ENCODE data around the gene TK1.
"Not testable (repeated sequence)": the region's sequence is repeated elsewhere in the genome, so short reads cannot be mapped to it uniquely, and the experiment has no call there.

TK1 gene

DNA sequence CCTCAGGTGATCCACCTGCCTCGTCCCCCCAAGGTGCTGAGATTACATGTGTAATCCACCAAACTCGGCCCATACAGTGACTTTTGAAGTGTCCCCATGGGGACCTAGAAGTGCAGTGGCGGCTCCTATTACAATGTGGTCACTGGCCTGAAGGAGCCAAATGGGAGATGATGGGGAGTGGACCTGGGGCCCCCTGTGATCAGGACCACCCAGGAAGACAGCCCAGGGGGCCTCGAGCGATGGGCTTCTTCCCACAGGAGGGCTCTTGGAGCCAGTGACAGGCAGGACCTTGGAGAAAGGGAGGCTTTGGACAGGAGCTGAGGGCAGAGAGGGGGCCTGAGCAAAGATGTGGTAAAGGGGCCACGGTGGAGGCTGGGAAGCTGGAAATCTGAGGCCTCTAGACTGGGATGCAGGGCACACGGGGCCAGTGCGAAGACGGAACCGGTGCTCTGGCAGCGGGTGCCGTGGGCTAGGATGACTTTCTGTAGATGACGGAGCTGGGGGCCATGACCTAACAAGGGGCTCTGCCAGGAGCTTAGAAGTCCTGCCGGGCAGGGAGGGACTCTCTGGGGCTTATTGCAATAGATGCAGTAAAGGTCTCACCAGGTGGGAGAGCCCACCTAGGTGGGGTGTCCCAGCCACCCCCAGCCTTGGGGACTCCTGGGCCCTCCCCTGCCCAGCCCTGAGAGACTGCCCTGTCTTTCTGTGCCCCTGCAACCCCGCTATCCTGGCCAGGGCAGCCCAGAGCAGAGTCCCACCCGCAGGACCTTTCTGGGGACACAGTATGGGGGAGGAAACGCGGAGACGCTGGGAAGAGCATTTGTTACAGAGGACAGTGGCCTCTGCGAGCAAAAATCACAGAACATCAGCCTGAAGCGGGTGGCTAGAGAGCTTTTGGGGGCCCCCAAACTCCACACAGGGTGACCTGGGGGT lies 43.4 kb downstream of the TK1 start:
- Histone ChIP-seq H3K4me1 (peaks cover 20% of the 10 kb centered on the region), H3K27me3 (no peaks in the 10 kb centered on the region), H3K36me3 (no peaks in the 10 kb centered on the region), H3K9me3 (no peaks in the 10 kb centered on the region), H3K4me3 (ENCODE audit: low read depth, low read length) (no peak overlapping the region)
- no peak for TF ChIP-seq CTCF (IDR thresholded peaks at IDR 0.05; ENCODE audit: low read depth, low read length)
- DNase-seq: no peak

DNA sequence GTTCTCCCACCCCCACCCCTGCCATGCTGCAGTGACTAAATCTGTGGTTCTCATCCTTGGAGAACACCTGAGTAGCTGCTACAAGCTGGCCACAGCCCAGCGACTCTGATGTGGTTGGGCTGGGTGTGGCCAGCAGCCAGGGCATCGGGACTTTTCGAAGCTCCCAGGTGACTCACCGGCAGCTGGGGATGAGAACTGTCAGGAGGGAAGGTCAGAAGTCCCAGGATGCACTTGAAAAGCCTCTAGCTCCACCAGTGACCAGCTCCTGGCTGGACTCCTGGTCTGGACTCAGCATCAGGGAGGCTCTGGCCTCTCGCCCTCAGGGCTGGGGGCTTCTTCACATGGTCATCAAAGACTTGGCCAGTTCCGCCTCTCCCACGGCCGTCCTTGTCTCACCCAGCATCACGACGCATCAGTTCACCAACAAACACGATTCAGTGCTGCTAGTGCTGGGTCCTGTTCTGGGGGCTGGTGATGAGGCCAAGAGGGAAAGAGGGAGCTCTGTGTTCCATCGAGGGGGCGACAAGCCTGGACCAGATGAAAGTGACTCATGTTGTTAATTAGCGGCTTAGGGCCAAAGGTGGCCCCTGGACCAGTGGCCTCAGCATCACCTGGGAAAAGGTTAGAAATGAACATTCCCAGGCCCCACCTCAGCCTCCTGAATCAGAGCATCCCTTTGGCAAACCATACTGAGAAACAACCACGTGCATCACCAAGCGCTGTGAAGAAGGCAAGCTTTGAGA lies 44.6 kb downstream of the TK1 start:
- no peaks in the 10 kb centered on the region for H3K9me3 ChIP-seq
- H3K27me3 ChIP-seq: no peaks in the 10 kb centered on the region
- H3K36me3 ChIP-seq: no peaks in the 10 kb centered on the region
- H3K4me1 ChIP-seq: peaks cover 20% of the 10 kb centered on the region
- DNase-seq: no peak
- TF ChIP-seq CTCF (IDR thresholded peaks at IDR 0.05; ENCODE audit: low read depth, low read length): no peak
- no peak overlapping the region for H3K4me3 ChIP-seq (ENCODE audit: low read depth, low read length)

DNA sequence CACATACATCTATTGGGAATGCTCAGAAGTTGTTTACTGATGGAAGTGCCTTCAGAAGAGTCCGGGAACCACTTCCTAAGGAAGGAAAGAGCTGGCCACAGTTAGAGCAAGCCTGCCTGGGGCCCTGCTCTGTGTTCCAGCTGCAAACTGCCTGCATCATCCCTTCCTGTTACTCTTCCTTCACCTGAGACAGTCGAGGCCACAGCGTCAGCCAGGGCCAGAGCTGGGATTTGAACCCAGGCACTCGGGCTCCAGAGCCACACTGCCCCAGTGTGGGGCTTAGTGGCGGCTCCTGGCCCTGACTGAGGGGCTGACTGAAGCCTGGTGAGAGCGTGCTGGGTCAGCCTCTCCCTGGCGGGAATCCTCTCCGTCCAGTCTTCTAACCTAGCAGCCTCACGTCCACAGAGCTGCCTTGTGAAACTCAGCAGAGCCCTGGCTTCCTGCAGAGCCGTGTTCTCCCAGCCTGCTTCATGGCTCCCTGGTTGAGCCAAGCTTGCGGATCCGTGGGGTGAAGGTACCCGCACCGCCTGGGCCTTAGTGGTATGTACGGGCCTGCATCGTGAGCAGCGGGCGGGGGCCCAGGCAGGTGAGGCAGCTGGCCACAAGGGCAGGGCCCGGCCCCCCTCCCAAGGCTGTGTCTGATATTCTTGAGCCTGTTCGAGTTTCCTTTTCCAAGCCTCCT lies 45.3 kb downstream of the TK1 start:
- TF ChIP-seq CTCF (IDR thresholded peaks at IDR 0.05; ENCODE audit: low read depth, low read length): no peak
- no peak overlapping the region for H3K4me3 ChIP-seq (ENCODE audit: low read depth, low read length)

GRCh38 chr17:78140169-78141051 lies 46.4 kb downstream of the TK1 start:
- TF ChIP-seq CTCF (IDR thresholded peaks at IDR 0.05; ENCODE audit: low read depth, low read length): no peak
- Histone ChIP-seq H3K4me3 (ENCODE audit: low read depth, low read length) (no peak overlapping the region), H3K27me3 (no peaks in the 10 kb centered on the region)

More for the DNA sequence above, 45.3 kb downstream of the TK1 start:
- H3K9me3 ChIP-seq: no peaks in the 10 kb centered on the region
- no peaks in the 10 kb centered on the region for H3K27me3 ChIP-seq
- peaks cover 20% of the 10 kb centered on the region for H3K4me1 ChIP-seq
- DNase-seq: no peak
- H3K36me3 ChIP-seq: no peaks in the 10 kb centered on the region

DNA sequence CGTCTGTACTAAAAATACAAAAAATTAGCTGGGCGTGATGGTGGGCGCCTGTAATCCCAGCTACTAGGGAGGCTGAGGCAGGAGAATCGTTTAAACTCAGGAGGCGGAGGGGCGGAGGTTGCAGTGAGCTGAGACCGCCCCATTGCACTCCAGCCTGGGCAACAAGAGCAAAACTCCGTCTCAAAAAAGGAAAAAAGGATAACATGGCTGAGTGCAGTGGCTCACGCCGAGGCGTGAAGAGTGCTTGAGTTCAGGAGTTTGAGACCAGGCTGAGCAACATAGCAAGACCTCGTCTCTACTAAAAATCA lies 47.0 kb downstream of the TK1 start:
- not testable (repeated sequence) for H3K36me3 ChIP-seq; H3K27me3 ChIP-seq; DNase-seq; H3K4me3 ChIP-seq (ENCODE audit: low read depth, low read length); H3K9me3 ChIP-seq
- H3K4me1 ChIP-seq: peaks cover 14% of the 10 kb centered on the region

More at GRCh38 chr17:78140169-78141051, 46.4 kb downstream of the TK1 start:
- peak; percentile 100 for DNase-seq
- Histone ChIP-seq H3K4me1 (peaks cover 20% of the 10 kb centered on the region), H3K36me3 (no peaks in the 10 kb centered on the region), H3K9me3 (no peaks in the 10 kb centered on the region)

All from BE2C (cell line).